ENCODE data around the gene HOXB5.

DNA sequence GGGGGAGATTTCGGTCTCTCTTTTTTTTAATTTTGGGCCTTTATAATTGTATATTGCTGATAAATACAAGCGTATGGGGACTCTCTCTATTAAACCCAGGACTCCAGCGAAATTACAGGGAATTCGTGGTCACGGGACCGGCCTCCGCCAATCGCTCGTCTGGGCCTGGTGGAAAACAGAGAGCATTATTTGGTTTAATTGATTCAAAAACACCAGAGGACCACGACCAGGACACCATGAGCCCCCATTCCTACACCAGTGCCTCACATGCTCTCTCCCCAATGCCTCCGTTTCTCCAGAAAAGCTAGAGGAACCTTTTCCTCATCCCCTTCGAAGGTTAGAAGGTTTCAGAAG lies 48.6 kb downstream of the HOXB5 start, which contains the start of gene HOXB2:
- TF ChIP-seq, protein P1, sequence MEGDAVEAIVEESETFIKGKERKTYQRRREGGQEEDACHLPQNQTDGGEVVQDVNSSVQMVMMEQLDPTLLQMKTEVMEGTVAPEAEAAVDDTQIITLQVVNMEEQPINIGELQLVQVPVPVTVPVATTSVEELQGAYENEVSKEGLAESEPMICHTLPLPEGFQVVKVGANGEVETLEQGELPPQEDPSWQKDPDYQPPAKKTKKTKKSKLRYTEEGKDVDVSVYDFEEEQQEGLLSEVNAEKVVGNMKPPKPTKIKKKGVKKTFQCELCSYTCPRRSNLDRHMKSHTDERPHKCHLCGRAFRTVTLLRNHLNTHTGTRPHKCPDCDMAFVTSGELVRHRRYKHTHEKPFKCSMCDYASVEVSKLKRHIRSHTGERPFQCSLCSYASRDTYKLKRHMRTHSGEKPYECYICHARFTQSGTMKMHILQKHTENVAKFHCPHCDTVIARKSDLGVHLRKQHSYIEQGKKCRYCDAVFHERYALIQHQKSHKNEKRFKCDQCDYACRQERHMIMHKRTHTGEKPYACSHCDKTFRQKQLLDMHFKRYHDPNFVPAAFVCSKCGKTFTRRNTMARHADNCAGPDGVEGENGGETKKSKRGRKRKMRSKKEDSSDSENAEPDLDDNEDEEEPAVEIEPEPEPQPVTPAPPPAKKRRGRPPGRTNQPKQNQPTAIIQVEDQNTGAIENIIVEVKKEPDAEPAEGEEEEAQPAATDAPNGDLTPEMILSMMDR (IDR thresholded peaks at IDR 0.05): no peak
- TF ChIP-seq POLR2AphosphoS5 (IDR thresholded peaks at IDR 0.05): no peak

Data from stomach (tissue), 4 donors.